Kidney epithelial cell (primary cell): ENCODE data around the gene MRPL3. TPM values are rescaled to one million over a fixed set of nuclear protein-coding genes. Genes with fewer than 3 reads are reported as not detected.

ENCODE experiments used
- DNase-seq: peaks from one replicate; pipeline ENCODE4 v3.0.0-alpha.2; 2010; ENCODE audit warnings: low read depth
- H3K27me3 ChIP-seq: 2 replicates; pipeline ENCODE4 v1.6.0; 2011; ENCODE audit warnings: low read length; ENCODE audit not compliant: control insufficient read depth, insufficient read depth
- H3K36me3 ChIP-seq: 2 replicates; pipeline ENCODE4 v1.5.1; 2011; ENCODE audit warnings: low read length; ENCODE audit not compliant: control insufficient read depth, insufficient read depth
- H3K4me3 ChIP-seq: 2 replicates; pipeline ENCODE4 v1.5.1; 2011; ENCODE audit warnings: low read depth, mild to moderate bottlenecking, control low read depth, low read length
- total RNA-seq: library from RNA; depleted of rRNA; stranded (reverse); fragments of >200 nt; gene quantifications from 2 replicates; pipeline ENCODE4 v1.2.3, GENCODE V29; 2015
- TF ChIP-seq, protein P1 (sequence below): IDR thresholded peaks from 2 replicates; pipeline ENCODE4 v1.5.1; 2011; ENCODE audit warnings: mild to moderate bottlenecking, moderate library complexity, low read length, control low read depth, inconsistent platforms; ENCODE audit not compliant: insufficient read depth, poor library complexity, severe bottlenecking

Gene MRPL3
- total RNA-seq, 1 donor from 2014 or later = 132 TPM

DNA sequence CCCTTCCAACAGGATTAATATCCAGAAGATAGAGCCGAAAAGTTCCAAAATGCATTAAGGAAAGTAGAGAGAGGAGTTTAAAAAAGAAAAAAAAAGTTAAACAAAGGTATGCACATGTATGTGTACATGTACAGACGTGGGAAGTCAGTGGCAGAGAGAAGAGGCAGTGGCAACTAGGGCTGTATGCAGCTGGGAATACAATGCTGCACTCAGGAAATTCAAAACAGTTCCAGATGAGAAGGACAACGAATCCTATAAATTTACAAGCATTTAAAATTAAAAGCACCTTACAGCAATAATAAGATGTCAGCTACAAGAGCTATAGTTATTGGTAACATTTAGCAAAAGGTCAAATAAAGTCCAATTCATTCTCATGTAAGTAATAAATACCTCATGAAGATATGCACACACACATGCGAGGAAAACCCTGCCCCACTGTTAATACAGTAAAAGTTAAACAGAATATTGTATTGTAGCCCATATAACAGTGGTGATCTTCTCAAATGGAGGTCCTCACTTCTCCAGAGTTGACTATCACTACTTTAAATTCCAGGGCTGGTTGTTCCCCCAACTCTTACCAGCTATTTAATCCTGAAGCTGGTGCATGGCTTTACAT, 18.2 kb downstream of the MRPL3 start:
- no peak for DNase-seq
- Histone ChIP-seq H3K36me3 (no peaks in the 10 kb centered on the region), H3K27me3 (no peaks in the 10 kb centered on the region), H3K4me3 (no peak overlapping the region)
- TF ChIP-seq, protein P1, sequence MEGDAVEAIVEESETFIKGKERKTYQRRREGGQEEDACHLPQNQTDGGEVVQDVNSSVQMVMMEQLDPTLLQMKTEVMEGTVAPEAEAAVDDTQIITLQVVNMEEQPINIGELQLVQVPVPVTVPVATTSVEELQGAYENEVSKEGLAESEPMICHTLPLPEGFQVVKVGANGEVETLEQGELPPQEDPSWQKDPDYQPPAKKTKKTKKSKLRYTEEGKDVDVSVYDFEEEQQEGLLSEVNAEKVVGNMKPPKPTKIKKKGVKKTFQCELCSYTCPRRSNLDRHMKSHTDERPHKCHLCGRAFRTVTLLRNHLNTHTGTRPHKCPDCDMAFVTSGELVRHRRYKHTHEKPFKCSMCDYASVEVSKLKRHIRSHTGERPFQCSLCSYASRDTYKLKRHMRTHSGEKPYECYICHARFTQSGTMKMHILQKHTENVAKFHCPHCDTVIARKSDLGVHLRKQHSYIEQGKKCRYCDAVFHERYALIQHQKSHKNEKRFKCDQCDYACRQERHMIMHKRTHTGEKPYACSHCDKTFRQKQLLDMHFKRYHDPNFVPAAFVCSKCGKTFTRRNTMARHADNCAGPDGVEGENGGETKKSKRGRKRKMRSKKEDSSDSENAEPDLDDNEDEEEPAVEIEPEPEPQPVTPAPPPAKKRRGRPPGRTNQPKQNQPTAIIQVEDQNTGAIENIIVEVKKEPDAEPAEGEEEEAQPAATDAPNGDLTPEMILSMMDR = no peak

DNA sequence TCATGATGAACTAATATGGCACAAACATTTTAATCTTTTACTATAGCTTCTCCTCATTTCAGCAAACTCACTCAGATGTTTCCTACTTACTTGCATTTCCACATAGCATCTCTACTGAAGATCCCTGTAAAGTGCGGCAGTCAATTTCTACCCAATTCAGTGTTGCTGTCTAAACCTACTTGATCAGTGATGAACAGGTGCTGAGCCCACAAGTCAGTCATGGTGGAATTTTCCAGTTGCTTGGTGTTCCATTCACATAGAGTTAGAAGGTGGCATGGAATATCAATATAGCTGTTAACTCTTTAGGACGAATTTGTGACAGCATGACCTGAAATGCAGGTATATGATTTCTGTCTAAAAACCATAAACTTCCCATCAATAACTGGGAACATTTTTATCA, 22.7 kb downstream of the MRPL3 start:
- H3K4me3 ChIP-seq = no peak overlapping the region
- H3K27me3 ChIP-seq = no peaks in the 10 kb centered on the region
- no peak for DNase-seq
- H3K36me3 ChIP-seq = no peaks in the 10 kb centered on the region
- TF ChIP-seq, protein P1 = no peak

DNA sequence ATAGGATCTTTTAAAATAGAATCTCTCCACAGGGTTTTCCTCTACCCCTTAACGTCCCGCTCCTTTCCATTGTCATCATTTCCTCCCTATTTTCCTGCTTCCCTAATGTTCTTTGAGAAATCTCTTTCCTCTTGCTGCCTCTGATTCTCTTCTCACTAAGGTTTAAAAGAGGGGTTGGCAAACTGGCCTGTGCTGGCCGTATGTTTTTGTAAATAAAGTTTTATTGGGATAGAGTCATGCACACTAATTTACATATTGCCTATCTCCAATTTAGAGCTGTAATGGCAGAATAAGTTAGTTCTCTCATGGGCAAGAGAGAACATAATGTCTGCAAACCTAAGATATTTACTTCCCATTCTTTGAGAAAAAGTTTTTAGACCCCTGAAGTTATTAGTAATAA, 25.0 kb downstream of the MRPL3 start:
- no peak for DNase-seq
- H3K4me3 ChIP-seq = no peak overlapping the region
- no peaks in the 10 kb centered on the region for H3K36me3 ChIP-seq
- no peaks in the 10 kb centered on the region for H3K27me3 ChIP-seq
- TF ChIP-seq, protein P1 = no peak

DNA sequence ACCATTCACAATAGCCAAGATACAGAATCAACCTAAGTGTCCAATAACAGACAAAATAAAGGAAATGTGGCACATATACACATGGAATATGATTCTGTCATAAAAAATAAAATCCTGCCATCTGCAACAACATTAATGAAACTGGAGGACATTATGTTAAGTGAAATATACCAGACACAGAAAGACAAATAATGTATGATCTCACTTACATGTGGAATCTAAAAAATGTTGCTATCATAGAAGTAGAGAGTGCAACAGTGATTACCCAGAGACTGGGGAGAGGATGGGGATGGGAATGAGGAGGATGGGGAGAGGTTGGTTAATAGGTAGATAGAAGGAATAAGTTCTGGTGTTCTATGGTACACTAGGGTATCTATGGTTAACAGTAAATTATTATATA, 28.7 kb downstream of the MRPL3 start:
- H3K36me3 ChIP-seq = no peaks in the 10 kb centered on the region
- DNase-seq = no peak
- no peaks in the 10 kb centered on the region for H3K27me3 ChIP-seq
- TF ChIP-seq, protein P1 = no peak
- H3K4me3 ChIP-seq = no peak overlapping the region

DNA sequence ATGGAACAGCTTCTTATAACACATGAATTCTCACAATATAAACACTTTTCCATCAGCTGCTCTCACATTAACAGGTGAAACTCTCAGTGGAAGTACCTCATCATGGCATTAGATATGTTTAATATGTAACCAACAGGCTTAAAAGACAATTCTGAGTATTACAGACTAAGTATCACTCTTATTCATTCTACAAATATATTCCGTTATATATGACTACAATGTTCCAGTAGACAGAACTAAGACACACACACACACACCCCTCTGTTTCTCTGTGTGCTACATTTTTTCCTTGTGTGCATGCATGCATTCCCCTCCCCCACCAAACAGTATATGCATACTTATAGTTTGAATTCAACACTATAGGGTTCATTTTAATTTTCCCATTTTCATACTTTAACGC, 32.4 kb downstream of the MRPL3 start:
- Histone ChIP-seq H3K4me3 (no peak overlapping the region), H3K36me3 (no peaks in the 10 kb centered on the region), H3K27me3 (no peaks in the 10 kb centered on the region)
- no peak for DNase-seq
- TF ChIP-seq, protein P1 = no peak

DNA sequence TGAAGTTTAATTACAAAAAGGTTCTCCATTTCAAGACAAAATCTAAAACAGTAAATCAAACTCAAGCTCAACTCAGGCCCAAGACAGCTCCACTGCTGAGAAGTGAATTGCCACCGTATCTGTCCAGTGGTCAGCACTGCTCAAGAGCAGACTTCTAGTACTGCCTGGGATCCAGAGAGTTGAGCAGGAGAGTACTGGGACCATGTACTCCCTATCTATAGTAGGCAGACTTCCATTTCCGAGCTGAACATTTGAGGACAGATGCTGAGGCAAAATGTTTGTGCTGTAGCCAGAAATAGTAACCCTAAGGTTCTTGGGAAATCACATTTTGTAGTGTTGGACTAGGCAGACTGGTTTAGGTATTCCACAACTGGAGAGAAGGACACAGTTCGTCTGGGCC, 44.1 kb downstream of the MRPL3 start:
- Histone ChIP-seq H3K36me3 (no peaks in the 10 kb centered on the region), H3K27me3 (no peaks in the 10 kb centered on the region), H3K4me3 (no peak overlapping the region)
- TF ChIP-seq, protein P1 = no peak
- DNase-seq = no peak
